ENCODE results near the gene PPP3CA. TPM values are rescaled to one million over a fixed set of nuclear protein-coding genes. Genes with fewer than 3 reads are reported as not detected.

Gene PPP3CA
- total RNA-seq, 1 experiment from 2014 or later: 133 TPM

DNA sequence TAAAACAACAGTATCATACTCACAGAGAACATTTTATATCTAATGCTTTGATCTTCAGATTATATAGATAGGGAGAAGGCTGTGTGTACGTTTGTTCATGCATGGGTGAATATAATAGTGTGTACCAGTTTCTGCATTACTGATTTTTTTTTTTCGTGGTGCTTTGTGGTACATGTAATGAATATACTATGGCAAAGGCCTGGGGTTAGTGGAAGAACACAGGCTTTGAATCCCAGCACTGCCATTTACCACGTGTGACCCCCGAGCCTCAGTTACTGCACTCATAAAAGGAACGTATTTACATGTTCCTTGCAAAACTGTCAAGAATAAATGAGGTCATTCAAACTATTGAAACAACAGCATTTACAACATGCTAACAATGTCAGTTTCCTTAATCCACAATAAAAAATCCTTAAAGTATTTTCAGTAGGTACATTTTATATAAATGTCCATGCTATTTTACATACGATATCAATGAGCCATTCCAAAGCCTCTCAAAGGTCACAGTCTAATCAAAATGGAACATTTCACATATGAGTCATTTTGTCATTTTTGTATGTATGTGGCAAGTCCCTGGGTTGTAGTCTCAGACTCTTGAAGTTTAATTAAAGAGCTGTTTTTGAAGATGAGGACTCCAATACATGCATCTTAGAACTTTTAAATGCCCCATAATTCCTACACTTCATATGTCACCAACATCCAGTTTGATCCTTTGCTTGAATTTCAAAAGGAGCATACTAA, 242.8 kb downstream of the PPP3CA start (continued):
- TF ChIP-seq SRF (IDR thresholded peaks at IDR 0.05; ENCODE audit: low read depth) (no peak), SIN3A (IDR thresholded peaks at IDR 0.05; ENCODE audit: low read depth) (no peak), RAD21 (IDR thresholded peaks at IDR 0.05; ENCODE audit: low read depth) (no peak)
- TF ChIP-seq, protein P1, sequence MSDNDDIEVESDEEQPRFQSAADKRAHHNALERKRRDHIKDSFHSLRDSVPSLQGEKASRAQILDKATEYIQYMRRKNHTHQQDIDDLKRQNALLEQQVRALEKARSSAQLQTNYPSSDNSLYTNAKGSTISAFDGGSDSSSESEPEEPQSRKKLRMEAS (IDR thresholded peaks at IDR 0.05): no peak

GRCh38 chr4:101103381-101104142, 243.8 kb downstream of the PPP3CA start:
- intact Hi-C loops (cut with micrococcal nuclease): loop anchor here (5.0 kb wide), 1 partner anchor 54 kb away; no protein-coding TSS in a partner anchor
- peak overlapping the region; percentile 95 for H3K27ac ChIP-seq (ENCODE audit: low read depth, low read length)
- peak; percentile 69 for ATAC-seq
- no peaks in the 10 kb centered on the region for H3K27me3 ChIP-seq (ENCODE audit: insufficient read depth, low read length)
- POLR2A ChIA-PET: interaction anchor here (0.8 to 4.8 kb wide), 9 partner anchors 11 to 84 kb away, joined by 3 to 43 read pairs (median 5); no protein-coding TSS in a partner anchor
- H3K9me2 ChIP-seq (ENCODE audit: insufficient read depth): no peaks in the 10 kb centered on the region
- DNase-seq (ENCODE audit: low read depth, low spot score): no peak
- BruUV-seq (replicated peaks): TSS peak; percentile 64
- no peaks in the 10 kb centered on the region for H4K20me1 ChIP-seq (ENCODE audit: insufficient read depth)
- peaks cover 43% of the 10 kb centered on the region; the same call in 1 of the 2 replicates for H3K79me2 ChIP-seq (ENCODE audit: insufficient read depth, low read length)
- RAD21 ChIA-PET (ENCODE audit: low non-redundant PET in 1 of 2, low total read pairs in 2 of 2, uncharacterized antibody in 2 of 2, unreplicated experiment in 2 of 2): interaction anchor here in 1 of 2 experiments (0.5 kb wide), 1 partner anchor 88 kb away, joined by 8 read pairs; no protein-coding TSS in a partner anchor
- CTCF ChIA-PET: interaction anchor here (0.9 to 1.3 kb wide), 2 partner anchors 17 to 74 kb away, joined by 4 to 5 read pairs; no protein-coding TSS in a partner anchor
- peak overlapping the region; percentile 46 for H3K4me2 ChIP-seq (ENCODE audit: low read length)
- TF ChIP-seq SP1 (IDR thresholded peaks at IDR 0.05; ENCODE audit: low read depth) (peak; percentile 48; the same call in 1 of the 2 replicates), ZFX (IDR thresholded peaks at IDR 0.05) (no peak), CEBPB (IDR thresholded peaks at IDR 0.05; ENCODE audit: low read depth) (peak; percentile 34; the same call in 1 of the 2 replicates), ZNF274 (IDR thresholded peaks at IDR 0.05; ENCODE audit: low read depth, low read length) (no peak)
- TF ChIP-seq, protein P1 (IDR thresholded peaks at IDR 0.05): 0 out of 2 replicates have a peak, but pooled peaks have one; percentile 22
- no peaks in the 10 kb centered on the region for H3K9me3 ChIP-seq (ENCODE audit: control insufficient read depth in 1 of 2, insufficient read depth in 1 of 2, low read depth in 1 of 2, low read length in 2 of 2)
- H3K4me3 ChIP-seq (replicated peaks in 1 of 2; ENCODE audit: low read depth in 1 of 2, low read length in 2 of 2): no peak overlapping the region
- H2AFZ ChIP-seq (ENCODE audit: low read depth, low read length, poor library complexity, severe bottlenecking): no peak overlapping the region
- H3K9ac ChIP-seq (ENCODE audit: low read length): peak overlapping the region; percentile 48
- peaks cover 69 to 74% of the 10 kb centered on the region in 2 experiments for H3K4me1 ChIP-seq (ENCODE audit: control insufficient read depth in 1 of 2, insufficient read depth in 2 of 2, low read length in 2 of 2)
- no peaks in the 10 kb centered on the region for H3K36me3 ChIP-seq (ENCODE audit: control insufficient read depth in 1 of 2, insufficient read depth in 2 of 2, low read length in 2 of 2)

All from HCT116 (cell line).